ENCODE results near the gene SS18L1. TPM values are rescaled to one million over a fixed set of nuclear protein-coding genes. Genes with fewer than 3 reads are reported as not detected.
"Not testable (repeated sequence)": the region's sequence is repeated elsewhere in the genome, so short reads cannot be mapped to it uniquely, and the experiment has no call there.

Gene SS18L1
- total and polyA plus RNA-seq, 2 donors: 8.8 to 18.0 TPM

GRCh38 chr20:62115800-62116407 is 27.7 kb upstream of the SS18L1 start:
- whole genome bisulfite sequencing: 80% methylated on average over 7 of the region's 7 CpGs
- H3K27ac ChIP-seq (ENCODE audit: low read depth); DNase-seq (ENCODE audit: extremely low spot score); H3K4me1 ChIP-seq (ENCODE audit: insufficient read depth); H3K4me3 ChIP-seq (ENCODE audit: low read depth, low read length); H3K36me3 ChIP-seq (ENCODE audit: insufficient read depth): not testable (repeated sequence)

DNA sequence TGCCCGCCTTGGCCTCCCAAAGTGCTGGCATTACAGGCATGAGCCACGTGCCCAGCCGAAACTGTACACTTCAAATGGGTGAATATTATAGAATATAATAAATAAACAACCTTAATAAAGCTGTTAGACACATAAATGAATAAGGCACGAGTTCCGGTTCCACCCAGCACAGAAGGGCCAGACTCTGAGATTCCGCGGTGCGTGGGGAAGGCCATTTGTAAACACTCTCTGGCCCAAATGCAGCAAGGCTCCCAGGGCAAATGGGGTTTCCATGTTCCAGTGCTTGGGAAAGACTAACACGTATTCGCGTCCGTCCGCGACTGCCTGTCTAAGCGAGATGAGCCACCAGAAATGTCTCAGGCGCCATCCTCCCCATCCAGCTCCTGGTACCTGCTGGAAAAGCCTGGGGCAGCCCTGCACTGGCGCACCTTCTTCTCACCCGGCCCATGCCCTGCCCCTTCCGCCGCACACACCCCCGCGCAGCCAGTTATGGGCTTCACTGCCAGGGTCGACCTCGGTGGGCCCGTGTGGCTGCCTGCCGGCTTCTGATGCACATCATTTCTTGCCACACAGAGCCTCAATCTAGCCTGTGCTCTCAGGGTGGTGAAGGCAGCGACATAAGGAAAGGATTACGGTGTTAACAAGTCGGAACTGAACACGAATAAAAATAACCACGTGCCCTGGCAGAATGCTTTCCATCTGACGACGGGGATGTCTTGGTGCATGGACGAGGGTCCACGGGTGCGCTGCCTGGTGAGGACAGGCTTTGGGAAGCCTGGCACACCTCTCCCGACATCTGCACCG is 26.8 kb upstream of the SS18L1 start:
- WGBS: 73% methylated on average over 38 of the region's 38 CpGs
- no peak for DNase-seq (ENCODE audit: extremely low spot score)
- Histone ChIP-seq H3K27ac (ENCODE audit: low read depth) (no peak overlapping the region), H3K36me3 (ENCODE audit: insufficient read depth) (no peaks in the 10 kb centered on the region), H3K4me3 (ENCODE audit: low read depth, low read length) (no peak overlapping the region), H3K4me1 (ENCODE audit: insufficient read depth) (no peaks in the 10 kb centered on the region)

- WGBS: 28% methylated on average over 9 of the region's 9 CpGs
- Histone ChIP-seq H3K27ac (ENCODE audit: low read depth) (no peak overlapping the region), H3K36me3 (ENCODE audit: insufficient read depth) (no peaks in the 10 kb centered on the region), H3K4me3 (ENCODE audit: low read depth, low read length) (no peak overlapping the region), H3K4me1 (ENCODE audit: insufficient read depth) (no peaks in the 10 kb centered on the region)
- no peak for DNase-seq (ENCODE audit: extremely low spot score)
These were observed 26.3 kb upstream of the SS18L1 start for GRCh38 chr20:62117362-62117646.

DNA sequence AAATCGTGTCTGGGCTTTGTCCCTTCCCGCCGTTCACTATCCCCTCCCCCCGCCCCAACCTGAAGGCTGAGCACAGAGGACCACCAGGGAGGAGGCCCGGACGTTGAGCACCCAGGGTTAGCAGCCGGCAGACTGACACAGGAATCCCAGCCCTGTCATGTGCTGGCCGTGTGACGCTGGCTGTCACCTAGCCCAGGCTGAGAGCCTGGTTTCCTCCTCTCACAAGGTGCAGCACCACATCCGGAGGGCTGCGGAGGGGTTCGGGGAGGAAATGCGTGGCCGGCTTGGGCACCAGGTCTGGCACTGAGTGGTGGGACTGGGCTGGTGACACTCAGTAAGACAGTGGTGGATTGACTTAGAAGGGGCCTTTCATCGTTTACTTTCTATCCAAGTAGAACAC is 25.9 kb upstream of the SS18L1 start:
- Histone ChIP-seq H3K4me3 (ENCODE audit: low read depth, low read length) (no peak overlapping the region), H3K36me3 (ENCODE audit: insufficient read depth) (no peaks in the 10 kb centered on the region), H3K4me1 (ENCODE audit: insufficient read depth) (no peaks in the 10 kb centered on the region), H3K27ac (ENCODE audit: low read depth) (no peak overlapping the region)
- DNase-seq (ENCODE audit: extremely low spot score): no peak
- WGBS: 34% methylated on average over 15 of the region's 15 CpGs

- WGBS: 56% methylated on average over 21 of the region's 21 CpGs
- Histone ChIP-seq H3K4me3 (ENCODE audit: low read depth, low read length) (no peak overlapping the region), H3K36me3 (ENCODE audit: insufficient read depth) (no peaks in the 10 kb centered on the region), H3K4me1 (ENCODE audit: insufficient read depth) (no peaks in the 10 kb centered on the region), H3K27ac (ENCODE audit: low read depth) (no peak overlapping the region)
- no peak for DNase-seq (ENCODE audit: extremely low spot score)
These were observed 25.2 kb upstream of the SS18L1 start for GRCh38 chr20:62118113-62119043.

DNA sequence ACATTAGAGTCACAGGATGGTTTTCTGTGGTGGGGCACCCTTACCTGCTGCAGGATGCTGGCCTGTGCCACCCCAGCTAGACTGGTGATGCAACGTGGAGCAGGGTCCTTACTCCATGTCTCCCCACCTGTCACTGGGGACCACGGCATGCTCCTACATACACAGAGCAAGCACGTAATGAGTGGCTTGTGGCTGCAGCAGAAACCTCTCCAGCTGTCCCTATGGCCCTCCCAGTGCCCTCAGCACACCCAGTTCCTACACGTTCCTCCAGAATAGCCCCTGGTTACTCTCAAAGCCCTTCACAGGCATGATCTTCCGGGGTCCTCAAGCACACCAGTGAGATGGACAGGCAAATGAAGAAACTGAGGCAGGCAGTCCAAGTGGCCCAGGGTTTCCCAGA is 24.5 kb upstream of the SS18L1 start:
- DNase-seq (ENCODE audit: extremely low spot score): no peak
- no peak overlapping the region for H3K27ac ChIP-seq (ENCODE audit: low read depth)
- WGBS: 76% methylated on average over 5 of the region's 5 CpGs
- no peak overlapping the region for H3K4me3 ChIP-seq (ENCODE audit: low read depth, low read length)
- H3K4me1 ChIP-seq (ENCODE audit: insufficient read depth): no peaks in the 10 kb centered on the region
- no peaks in the 10 kb centered on the region for H3K36me3 ChIP-seq (ENCODE audit: insufficient read depth)

- Histone ChIP-seq H3K4me3 (ENCODE audit: low read depth, low read length) (no peak overlapping the region), H3K27ac (ENCODE audit: low read depth) (no peak overlapping the region)
These were observed 23.8 kb upstream of the SS18L1 start for GRCh38 chr20:62119591-62120364.

DNA sequence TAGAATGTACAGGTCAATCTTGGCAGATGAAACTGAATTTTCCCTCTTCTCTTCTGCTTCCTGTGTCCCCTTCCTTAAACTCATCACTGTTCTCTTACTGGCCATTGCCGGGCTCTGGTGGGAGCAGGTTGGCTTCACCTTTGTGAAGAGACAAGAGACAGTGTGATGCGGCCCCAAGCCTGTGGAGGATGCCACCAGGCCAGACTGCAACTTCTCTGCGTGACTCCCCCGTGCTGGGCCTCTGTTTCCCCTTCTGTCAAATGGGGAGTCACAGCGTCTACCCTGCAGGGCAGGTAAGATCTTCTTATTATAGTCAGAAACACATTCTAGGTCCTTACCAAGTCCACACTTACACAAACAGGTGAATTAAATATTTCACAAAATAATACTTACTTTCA is 23.2 kb upstream of the SS18L1 start:
- Histone ChIP-seq H3K36me3 (ENCODE audit: insufficient read depth) (peaks cover under 1% of the 10 kb centered on the region), H3K4me3 (ENCODE audit: low read depth, low read length) (no peak overlapping the region), H3K27ac (ENCODE audit: low read depth) (no peak overlapping the region), H3K4me1 (ENCODE audit: insufficient read depth) (no peaks in the 10 kb centered on the region)
- WGBS: 94% methylated on average over 5 of the region's 5 CpGs
- DNase-seq (ENCODE audit: extremely low spot score): no peak

More at GRCh38 chr20:62119591-62120364, 23.8 kb upstream of the SS18L1 start:
- 79% methylated on average over 10 of the region's 10 CpGs for WGBS
- Histone ChIP-seq H3K4me1 (ENCODE audit: insufficient read depth) (no peaks in the 10 kb centered on the region), H3K36me3 (ENCODE audit: insufficient read depth) (no peaks in the 10 kb centered on the region)
- no peak for DNase-seq (ENCODE audit: extremely low spot score)

- Histone ChIP-seq H3K4me1 (ENCODE audit: insufficient read depth) (no peaks in the 10 kb centered on the region), H3K27ac (ENCODE audit: low read depth) (peak overlapping the region; percentile 89), H3K36me3 (ENCODE audit: insufficient read depth) (peaks cover 3% of the 10 kb centered on the region), H3K4me3 (ENCODE audit: low read depth, low read length) (peak overlapping the region; percentile 57)
- 15% methylated on average over 45 of the region's 45 CpGs for WGBS
- DNase-seq (ENCODE audit: extremely low spot score): no peak
These were observed 22.4 kb upstream of the SS18L1 start for GRCh38 chr20:62120990-62121775.

GRCh38 chr20:62121776-62122653 is 21.6 kb upstream of the SS18L1 start, which contains the start of gene LSM14B:
LSM14B (plus strand) TSS chr20:62122475; CDS start chr20:62122667, 192 bp downstream.
- WGBS: under 1% methylated on average over 123 of the region's 124 CpGs
- H3K4me1 ChIP-seq (ENCODE audit: insufficient read depth): no peaks in the 10 kb centered on the region

DNA sequence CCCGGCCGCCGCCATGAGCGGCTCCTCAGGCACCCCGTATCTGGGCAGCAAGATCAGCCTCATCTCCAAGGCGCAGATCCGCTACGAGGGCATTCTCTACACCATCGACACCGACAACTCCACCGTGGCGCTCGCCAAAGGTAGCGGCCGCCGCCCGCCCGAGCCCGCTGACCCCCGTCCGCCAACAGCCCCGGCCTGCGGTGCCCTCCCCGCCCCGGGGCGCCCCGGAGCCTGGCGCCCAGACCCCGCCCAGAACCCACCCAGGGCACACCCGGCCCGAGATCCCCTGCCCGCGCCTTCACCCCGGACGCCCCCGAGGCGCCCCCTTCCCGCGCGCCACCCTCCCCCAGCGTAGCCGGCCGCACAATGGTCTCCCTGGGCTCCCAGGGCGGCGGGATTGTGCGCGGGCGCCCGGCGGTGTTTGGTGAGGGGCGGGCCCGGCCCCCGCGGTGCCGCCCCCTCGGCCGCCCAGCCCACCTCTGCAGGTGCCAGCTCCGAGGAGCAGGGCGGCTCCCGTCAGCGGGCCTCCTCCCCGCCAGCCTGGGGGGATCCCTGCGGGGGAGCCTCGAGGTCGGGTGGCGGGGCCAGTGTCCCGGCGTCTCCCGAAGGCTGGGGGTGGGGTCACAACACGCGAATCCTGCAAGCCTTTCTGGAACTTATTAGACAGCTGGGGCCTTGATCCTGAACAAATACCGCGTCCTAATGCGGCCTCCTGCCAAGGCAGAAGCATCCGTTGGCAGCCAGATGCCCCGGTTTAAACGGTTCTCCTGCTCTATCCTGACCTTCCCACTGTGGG is 20.7 kb upstream of the SS18L1 start:
- H3K36me3 ChIP-seq (ENCODE audit: insufficient read depth): peaks cover 3% of the 10 kb centered on the region
- WGBS: under 1% methylated on average over 77 of the region's 77 CpGs
- DNase-seq (ENCODE audit: extremely low spot score): no peak
- H3K4me3 ChIP-seq (ENCODE audit: low read depth, low read length): peak overlapping the region; percentile 87
- peak overlapping the region; percentile 72 for H3K27ac ChIP-seq (ENCODE audit: low read depth)
- H3K4me1 ChIP-seq (ENCODE audit: insufficient read depth): no peaks in the 10 kb centered on the region

More at GRCh38 chr20:62121776-62122653, 21.6 kb upstream of the SS18L1 start, which contains the start of gene LSM14B:
- peaks cover 3% of the 10 kb centered on the region for H3K36me3 ChIP-seq (ENCODE audit: insufficient read depth)
- H3K4me3 ChIP-seq (ENCODE audit: low read depth, low read length): peak within 1 kb of the TSS; percentile 87
- peak within 1 kb of the TSS; percentile 89 for H3K27ac ChIP-seq (ENCODE audit: low read depth)
- DNase-seq (ENCODE audit: extremely low spot score): peak; percentile 87
